Fibroblast of skin of left quadriceps (primary cell): ENCODE data around the gene TTYH3.
"Not testable (repeated sequence)": the region's sequence is repeated elsewhere in the genome, so short reads cannot be mapped to it uniquely, and the experiment has no call there.

Experiments
- DNase-seq, 2 experiments: peaks; one replicate each; pipeline ENCODE4 v3.0.0-alpha.2; 2013; ENCODE audit warnings: low read depth in 2 of 2

The TTYH3 gene

GRCh38 chr7:2603044-2603965, 28.5 kb upstream of the TTYH3 start:
- no peak for DNase-seq

- DNase-seq, result no peak
These were observed 27.1 kb upstream of the TTYH3 start for GRCh38 chr7:2604608-2605174.

DNA sequence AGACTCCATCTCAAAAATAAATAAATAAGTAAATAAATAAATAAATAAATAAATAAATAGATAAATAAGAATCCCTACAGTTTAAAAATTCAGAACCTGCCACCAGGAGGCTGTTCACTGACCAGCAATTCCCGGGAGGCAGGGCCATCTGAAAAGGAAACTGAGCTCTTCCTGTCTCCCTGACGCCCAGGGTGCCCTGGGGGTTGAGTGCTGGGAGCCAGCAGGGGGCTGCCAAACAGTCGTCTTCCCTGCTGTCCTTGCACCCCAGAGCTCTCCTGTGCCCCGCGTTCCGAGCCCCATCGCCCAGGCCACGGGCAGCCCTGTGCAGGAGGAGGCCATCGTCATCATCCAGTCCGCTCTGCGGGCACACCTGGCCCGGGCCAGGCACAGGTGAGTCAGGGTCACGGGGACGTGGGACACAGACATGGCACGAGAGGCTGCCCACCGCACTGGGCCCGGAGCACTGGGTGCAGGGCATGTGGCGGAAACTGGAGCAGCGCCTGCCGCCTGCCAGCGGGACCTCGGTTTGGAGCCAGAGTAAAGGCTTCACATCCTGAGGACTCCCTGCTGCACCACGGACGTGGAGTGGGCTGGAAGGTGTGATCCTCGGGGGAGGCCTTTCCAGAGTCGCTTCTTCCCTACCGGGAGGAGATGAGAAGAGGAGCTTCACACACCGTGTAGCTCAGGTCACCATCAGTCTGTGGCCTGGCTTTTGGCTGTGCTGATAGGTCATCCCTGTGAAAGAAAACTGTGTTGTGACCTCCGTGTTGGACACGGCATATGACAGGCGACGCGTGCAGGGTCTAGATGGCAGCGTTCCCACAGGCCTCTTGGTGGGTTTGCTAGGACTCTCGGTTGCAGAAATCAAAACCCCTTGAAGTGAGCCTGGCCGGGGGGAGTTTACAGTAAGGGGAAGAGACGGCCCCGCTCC, 25.9 kb upstream of the TTYH3 start:
- no peak for DNase-seq

DNA sequence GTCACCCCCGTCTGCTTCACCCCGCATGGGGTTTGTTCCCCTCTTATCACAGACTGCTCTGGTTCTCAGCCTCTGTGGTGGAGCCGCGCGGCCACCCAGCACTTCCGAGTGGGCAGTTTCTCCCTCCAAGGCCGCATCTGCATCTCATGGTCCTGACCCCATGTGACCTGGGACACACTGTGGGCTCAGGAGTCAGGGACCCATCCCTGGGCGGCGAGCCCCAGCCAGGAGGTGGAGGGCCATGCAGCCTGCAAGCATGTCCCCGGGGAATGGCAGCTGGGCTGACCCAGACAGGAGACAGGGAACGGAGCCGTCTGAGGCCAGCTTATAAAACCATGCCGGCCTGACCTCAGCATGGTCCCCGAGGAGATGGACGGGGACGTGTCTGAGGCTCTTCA, 25.2 kb upstream of the TTYH3 start:
- DNase-seq, result no peak

- no peak for DNase-seq
These were observed 24.5 kb upstream of the TTYH3 start for GRCh38 chr7:2607122-2607922.

DNA sequence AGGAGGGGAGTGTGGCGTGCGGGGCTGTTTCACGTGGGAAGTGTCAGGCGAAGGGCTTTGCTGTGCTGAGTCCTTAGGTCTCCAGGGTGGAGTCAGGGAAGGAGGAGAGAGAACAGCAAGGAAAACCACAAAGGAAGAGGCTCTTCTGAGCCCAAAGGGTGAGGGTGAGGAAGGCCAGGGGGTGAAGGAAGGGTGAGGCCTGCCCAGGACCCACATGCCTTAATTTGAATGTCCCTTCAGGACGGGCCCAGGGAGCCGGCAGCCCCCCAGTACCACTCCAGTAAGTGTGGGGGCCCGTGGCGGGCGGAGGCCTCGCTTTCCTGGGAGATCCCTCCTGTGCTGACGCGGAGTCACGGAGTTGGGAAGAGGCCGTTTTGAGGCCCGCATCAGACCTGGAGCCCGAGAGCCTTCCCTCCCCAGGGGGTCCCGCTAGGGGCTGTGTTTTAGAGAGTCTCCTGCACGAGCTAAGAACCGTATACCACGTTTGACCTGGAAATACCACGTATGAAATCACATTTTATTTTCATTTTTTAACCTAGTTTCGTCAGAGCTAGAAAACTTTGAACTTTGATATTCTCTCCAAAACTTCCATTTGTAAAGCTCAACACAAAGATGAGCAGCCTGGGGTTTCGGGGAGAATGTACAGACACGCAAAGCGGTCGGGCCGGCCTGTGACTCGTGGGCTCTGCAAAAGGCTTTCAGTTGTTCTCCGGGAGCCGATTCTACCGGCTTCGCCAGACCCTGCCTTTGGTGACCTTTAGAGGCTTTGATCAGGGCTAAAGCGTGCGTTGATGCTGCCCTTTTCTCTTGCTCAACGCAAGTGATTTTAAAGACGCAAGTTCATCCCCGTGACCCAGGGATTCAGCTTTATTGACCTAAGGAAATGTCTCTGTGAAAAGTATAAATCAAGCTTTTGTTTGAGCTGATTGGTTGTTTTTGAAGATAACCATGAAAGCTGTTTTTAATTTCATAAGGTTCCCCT, 23.6 kb upstream of the TTYH3 start:
- no peak for DNase-seq

DNA sequence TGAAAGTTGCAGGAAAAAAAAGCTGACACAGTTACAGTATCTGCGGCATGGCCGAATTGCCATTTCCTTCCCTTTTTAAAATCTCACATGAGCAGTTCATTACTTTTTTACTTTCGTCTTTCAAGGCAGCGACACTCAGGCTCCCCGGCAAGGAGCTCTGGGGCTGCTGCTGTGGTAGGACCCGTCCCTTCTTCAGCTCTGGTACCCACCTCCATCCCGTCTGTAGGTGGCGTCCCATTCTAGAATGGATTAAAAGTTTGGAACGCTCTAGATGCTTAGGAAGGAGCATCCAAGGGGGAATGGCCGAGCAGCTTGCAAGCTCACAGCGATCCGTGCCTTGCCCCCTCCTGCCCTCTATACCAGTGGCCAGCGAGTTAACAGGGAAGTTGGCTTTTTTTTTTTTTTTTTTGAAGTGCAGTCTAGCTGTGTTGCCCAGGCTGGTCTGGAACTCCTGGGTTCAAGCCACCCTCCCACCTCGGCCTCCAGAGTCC, 22.8 kb upstream of the TTYH3 start:
- DNase-seq, result no peak

DNA sequence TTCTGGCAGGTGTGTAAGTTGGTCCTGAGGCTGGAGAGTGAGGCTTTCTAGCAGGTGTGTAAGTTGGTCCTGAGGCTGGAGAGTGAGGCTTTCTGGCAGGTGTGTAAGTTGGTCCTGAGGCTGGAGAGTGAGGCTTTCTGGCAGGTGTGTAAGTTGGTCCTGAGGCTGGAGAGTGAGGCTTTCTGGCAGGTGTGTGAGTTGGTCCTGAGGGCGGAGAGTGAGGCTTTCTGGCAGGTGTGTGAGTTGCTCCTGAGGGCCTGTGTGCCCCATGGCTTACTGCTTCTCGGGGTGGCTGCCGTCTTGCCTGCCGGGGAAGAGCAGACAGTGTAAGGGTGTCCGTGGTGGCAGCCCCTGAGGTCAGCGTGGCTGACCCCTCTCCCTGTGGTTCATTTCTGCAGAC, 22.1 kb upstream of the TTYH3 start:
- DNase-seq, result not testable (repeated sequence)

DNA sequence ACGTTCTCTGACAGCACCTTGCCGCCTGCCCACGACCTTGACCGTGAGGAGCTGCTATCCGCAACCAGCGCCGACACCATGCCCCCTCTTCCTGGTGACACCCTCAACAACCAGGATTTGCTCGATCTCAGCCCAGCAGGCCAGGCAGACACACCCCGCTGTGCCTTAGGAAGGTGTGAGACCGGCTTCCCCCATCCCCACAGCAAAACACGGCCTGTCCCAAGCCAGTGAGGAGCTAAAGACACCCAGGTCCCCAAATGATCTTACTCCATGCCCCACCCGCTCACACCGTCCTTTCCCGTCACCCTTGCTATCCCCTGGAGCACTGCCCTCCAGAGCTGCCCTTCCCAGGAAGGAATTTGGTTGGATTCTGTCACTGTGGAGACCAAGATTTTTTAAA, 21.3 kb upstream of the TTYH3 start:
- DNase-seq, result no peak

DNA sequence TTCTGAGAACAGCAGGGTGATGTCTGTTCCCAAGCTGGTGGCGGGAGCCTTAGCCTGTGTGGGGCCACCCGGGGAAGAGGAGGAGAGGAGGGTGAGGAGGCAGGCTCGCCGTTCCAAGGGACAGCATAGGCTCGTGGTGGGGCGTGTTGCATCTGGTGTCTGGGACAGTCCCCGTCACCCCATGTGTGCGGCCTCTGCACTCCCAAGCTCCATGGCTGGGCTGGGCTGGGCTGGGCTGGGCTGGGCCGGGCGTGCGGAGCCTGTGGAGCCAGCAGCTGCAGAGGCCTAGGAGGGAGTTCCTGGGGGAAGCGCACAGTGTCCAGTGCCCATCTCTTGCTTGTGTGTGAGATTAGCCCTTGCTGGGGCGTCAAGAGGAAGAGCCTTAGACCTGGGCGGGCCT, 20.9 kb upstream of the TTYH3 start:
- no peak for DNase-seq

GRCh38 chr7:2611401-2611800, 20.4 kb upstream of the TTYH3 start:
- DNase-seq, result no peak

DNA sequence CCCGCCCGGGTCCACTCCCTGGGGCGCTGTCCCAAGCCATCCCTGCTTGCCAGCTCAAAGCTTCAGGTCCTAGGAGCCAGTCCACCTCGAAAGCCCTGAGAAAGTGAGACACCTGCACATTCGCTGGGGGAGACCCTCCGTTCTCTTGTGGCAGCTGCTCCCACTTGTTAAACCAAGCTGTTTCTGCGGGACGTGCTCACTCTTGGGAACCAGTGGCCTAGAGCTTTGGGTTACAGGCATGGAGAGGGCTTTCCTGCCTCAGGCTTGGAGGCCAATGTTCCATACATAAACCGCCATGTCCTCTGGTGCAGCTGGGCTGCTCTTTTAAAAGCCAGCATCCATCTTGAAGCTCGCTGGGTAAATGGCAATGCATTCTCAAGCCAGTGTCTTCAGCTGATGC, 19.9 kb upstream of the TTYH3 start:
- DNase-seq, result no peak

DNA sequence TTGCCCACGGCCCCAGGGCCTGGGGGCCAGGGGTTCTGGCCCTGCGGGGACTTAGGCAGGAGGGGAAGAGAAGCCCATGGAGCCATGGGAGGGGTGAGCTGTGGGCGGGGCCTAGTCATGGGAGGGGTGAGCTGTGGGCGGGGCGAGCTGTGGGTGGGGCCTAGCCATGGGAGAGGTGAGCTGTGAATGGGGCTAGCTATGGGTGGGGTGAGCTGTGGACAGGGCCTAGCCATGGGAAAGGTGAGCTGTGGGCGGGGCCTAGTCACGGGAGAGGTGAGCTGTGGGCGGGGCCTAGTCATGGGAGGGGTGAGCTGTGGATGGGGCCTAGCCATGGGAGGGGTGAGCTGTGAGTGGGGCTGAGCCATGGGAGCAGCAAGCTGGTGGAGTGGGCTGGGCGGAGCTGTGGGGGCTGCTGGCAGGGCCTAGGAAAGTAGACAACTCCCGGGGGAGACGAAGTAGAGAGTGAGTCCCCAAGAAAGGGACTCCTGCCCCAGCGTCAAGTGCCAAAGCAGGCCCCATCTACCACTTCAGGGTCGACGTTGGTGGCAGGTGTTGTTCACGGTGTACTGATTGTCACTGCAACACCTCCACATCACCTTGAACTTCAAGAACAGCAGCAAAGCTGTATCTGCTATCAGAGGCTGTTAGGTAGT, 19.2 kb upstream of the TTYH3 start:
- DNase-seq, result no peak

DNA sequence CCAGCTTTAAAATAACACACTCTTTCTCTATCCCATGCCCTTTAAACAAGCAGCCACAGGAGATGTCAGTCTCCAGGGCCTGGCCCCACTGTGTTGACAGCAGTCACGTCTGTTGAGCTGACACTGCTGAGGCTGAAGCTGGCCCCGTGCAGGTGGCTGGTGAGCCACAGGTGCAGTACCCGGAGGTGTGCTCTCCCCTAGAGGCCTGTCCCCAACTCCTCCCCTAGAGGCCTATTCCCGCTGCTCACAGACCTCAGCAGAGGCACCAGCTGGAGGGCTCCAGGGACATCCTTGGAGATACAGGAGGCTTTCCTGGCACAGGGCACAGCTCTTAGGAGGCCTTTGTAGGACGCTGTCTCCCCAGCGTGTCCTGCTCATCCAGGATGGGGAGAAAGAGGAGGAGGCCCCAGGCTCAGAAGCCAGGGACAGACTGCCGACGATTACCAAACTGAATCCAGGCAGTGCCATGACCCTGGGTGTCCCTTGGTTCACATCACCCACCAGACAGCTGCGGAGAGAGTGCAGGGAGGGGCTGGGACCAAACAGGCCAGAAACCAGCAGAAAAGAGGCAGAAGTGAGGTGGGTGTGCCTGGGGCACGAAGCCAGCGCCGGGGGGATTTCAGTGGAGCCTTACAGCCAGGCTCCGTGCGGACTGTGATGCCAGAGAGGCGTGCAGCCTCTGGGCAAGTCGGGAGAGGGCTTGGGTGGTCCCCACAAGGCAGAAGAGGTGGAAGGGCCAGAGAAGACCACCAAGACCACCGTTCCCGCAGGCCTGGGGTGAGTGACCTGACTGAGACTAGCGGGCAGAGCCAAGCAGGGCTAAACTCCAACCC, 18.5 kb upstream of the TTYH3 start:
- no peak for DNase-seq

- no peak for DNase-seq
These were observed 17.7 kb upstream of the TTYH3 start for GRCh38 chr7:2613931-2614600.

DNA sequence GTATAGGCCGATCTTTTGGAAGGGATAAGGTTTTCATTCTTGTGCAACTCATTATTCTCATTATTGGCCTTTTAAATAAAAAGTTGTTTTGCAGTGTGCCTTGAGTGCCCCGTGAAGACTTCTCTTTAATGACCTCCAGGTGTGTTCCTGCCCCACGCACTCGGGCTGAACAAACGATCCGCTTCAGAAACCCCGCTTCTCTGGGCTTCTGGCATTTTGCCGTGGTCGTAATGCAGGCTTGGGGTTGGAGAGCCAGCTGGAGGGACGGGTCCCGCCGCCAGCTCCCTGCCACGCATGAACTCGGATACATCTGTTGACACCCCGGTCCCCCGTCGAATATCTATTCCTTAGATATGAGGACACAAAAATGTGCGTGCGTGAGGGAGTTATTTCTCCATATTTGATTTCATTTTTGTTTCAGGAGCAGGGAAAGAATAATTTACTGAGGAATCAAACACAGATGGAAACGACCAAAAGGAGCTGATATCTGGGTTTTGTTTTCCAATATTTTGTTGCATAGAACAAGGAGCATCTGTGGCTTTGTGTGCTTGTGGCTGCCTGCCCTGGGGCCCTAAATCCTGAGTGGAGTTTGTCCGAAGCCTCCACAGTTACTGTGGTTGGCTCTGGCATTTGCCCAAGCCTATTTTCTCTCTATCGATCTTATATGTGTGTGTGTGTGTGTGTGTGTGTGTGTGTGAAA, 17.0 kb upstream of the TTYH3 start:
- no peak for DNase-seq
